ENCODE results near the gene MITF. TPM values are rescaled to one million over a fixed set of nuclear protein-coding genes. Genes with fewer than 3 reads are reported as not detected.

Gene MITF
- total RNA-seq, 4 donors from 2014 or later = 12.2 to 20.9 (median 17.1) TPM

GRCh38 chr3:69936266-69936665, 197.0 kb downstream of the MITF start:
- in situ Hi-C loops (cut with MboI; ENCODE audit: low pct_ligation_motif_present in 1 of 4, low pct_unique_long_range_greater_than_20kb in 1 of 4, low sequenced_read_pairs in 3 of 4) = loop anchor here in 3 of 4 donors (25.0 kb wide), 3 partner anchors 249 to 799 kb away; no protein-coding TSS in a partner anchor
- H3K27me3 ChIP-seq = no peaks in the 10 kb centered on the region

GRCh38 chr3:69938061-69938460, 198.8 kb downstream of the MITF start:
- Histone ChIP-seq H3K36me3 (no peaks in the 10 kb centered on the region), H3K9me3 (no peaks in the 10 kb centered on the region), H3K4me1 (no peaks in the 10 kb centered on the region), H3K27me3 (no peaks in the 10 kb centered on the region), H3K27ac (no peak overlapping the region), H3K4me3 (no peak overlapping the region)
- WGBS, 2 donors (ENCODE audit: low coverage in 1 of 2) = 92 to 93% methylated on average over 6 of the region's 6 CpGs
- no peak for DNase-seq
- in situ Hi-C loops (cut with MboI; ENCODE audit: low pct_ligation_motif_present in 1 of 4, low pct_unique_long_range_greater_than_20kb in 1 of 4, low sequenced_read_pairs in 3 of 4) = loop anchor here in 3 of 4 donors (25.0 kb wide), 3 partner anchors 251 to 801 kb away; no protein-coding TSS in a partner anchor
- TF ChIP-seq EP300 (IDR thresholded peaks at IDR 0.05; ENCODE audit: low read depth) (no peak), POLR2AphosphoS5 (IDR thresholded peaks at IDR 0.05) (no peak), CTCF (IDR thresholded peaks at IDR 0.05) (no peak), POLR2A (IDR thresholded peaks at IDR 0.05) (no peak)
- intact Hi-C loops (cut with DNase I; ENCODE audit: low total_unique reads) = no loop called here

More at GRCh38 chr3:69936266-69936665, 197.0 kb downstream of the MITF start:
- no peaks in the 10 kb centered on the region for H3K36me3 ChIP-seq
- H3K4me3 ChIP-seq = no peak overlapping the region
- 69 to 81% methylated on average over 6 of the region's 6 CpGs for WGBS, 2 donors (ENCODE audit: low coverage in 1 of 2)
- no peak overlapping the region for H3K27ac ChIP-seq
- no peak for TF ChIP-seq POLR2AphosphoS5 (IDR thresholded peaks at IDR 0.05)
- no peak for TF ChIP-seq CTCF (IDR thresholded peaks at IDR 0.05)
- no peak for TF ChIP-seq POLR2A (IDR thresholded peaks at IDR 0.05)
- TF ChIP-seq EP300 (IDR thresholded peaks at IDR 0.05; ENCODE audit: low read depth) = no peak
- no peak for DNase-seq
- intact Hi-C loops (cut with DNase I; ENCODE audit: low total_unique reads) = no loop called here
- H3K9me3 ChIP-seq = no peaks in the 10 kb centered on the region
- no peaks in the 10 kb centered on the region for H3K4me1 ChIP-seq

GRCh38 chr3:69938931-69939330, 199.7 kb downstream of the MITF start:
- H3K27ac ChIP-seq = no peak overlapping the region
- in situ Hi-C loops (cut with MboI; ENCODE audit: low pct_ligation_motif_present in 1 of 4, low pct_unique_long_range_greater_than_20kb in 1 of 4, low sequenced_read_pairs in 3 of 4) = loop anchor here in 3 of 4 donors (25.0 kb wide), 3 partner anchors 252 to 802 kb away; no protein-coding TSS in a partner anchor
- TF ChIP-seq POLR2A (IDR thresholded peaks at IDR 0.05) (no peak), CTCF (IDR thresholded peaks at IDR 0.05) (no peak), POLR2AphosphoS5 (IDR thresholded peaks at IDR 0.05) (no peak), EP300 (IDR thresholded peaks at IDR 0.05; ENCODE audit: low read depth) (no peak)
- DNase-seq = no peak
- H3K9me3 ChIP-seq = no peaks in the 10 kb centered on the region
- WGBS, 2 donors (ENCODE audit: low coverage in 1 of 2) = 91 to 93% methylated on average over 3 of the region's 3 CpGs
- no peaks in the 10 kb centered on the region for H3K4me1 ChIP-seq
- H3K4me3 ChIP-seq = no peak overlapping the region
- H3K36me3 ChIP-seq = no peaks in the 10 kb centered on the region
- H3K27me3 ChIP-seq = no peaks in the 10 kb centered on the region
- intact Hi-C loops (cut with DNase I; ENCODE audit: low total_unique reads) = no loop called here

GRCh38 chr3:69941037-69941436, 201.8 kb downstream of the MITF start:
- no peak for DNase-seq
- H3K36me3 ChIP-seq = no peaks in the 10 kb centered on the region
- no peak overlapping the region for H3K27ac ChIP-seq
- H3K9me3 ChIP-seq = no peaks in the 10 kb centered on the region
- no peak for TF ChIP-seq CTCF (IDR thresholded peaks at IDR 0.05)
- no peak for TF ChIP-seq POLR2A (IDR thresholded peaks at IDR 0.05)
- TF ChIP-seq EP300 (IDR thresholded peaks at IDR 0.05; ENCODE audit: low read depth) = no peak
- TF ChIP-seq POLR2AphosphoS5 (IDR thresholded peaks at IDR 0.05) = no peak
- WGBS, 2 donors (ENCODE audit: low coverage in 1 of 2) = 73 to 85% methylated on average over 3 of the region's 3 CpGs
- in situ Hi-C loops (cut with MboI; ENCODE audit: low pct_ligation_motif_present in 1 of 4, low pct_unique_long_range_greater_than_20kb in 1 of 4, low sequenced_read_pairs in 3 of 4) = loop anchor here (10.0 to 25.0 kb wide), 4 partner anchors 246 to 804 kb away; no protein-coding TSS in a partner anchor
- no peak overlapping the region for H3K4me3 ChIP-seq
- intact Hi-C loops (cut with DNase I; ENCODE audit: low total_unique reads) = loop anchor here (10.0 kb wide), 1 partner anchor 256 kb away; no protein-coding TSS in a partner anchor
- no peaks in the 10 kb centered on the region for H3K27me3 ChIP-seq
- H3K4me1 ChIP-seq = no peaks in the 10 kb centered on the region
